Activated CD8-positive, alpha-beta T cell treated with anti-CD3 and anti-CD28 coated beads for 36 hours (primary cell): ENCODE data around the gene ITGBL1. TPM values are rescaled to one million over a fixed set of nuclear protein-coding genes. Genes with fewer than 3 reads are reported as not detected.

Source experiments
- ATAC-seq: fragments of 200-7000 bp; cut with Tn5 transposase; one replicate; pipeline ENCODE4 v1.10.0; 2021; ENCODE audit warnings: mild to moderate bottlenecking, moderate library complexity
- CTCF ChIA-PET: fragments of 350-600 bp; sonication (Branson Sonifier 250); formaldehyde crosslinking; loops from one replicate; lab custom pipeline; 2021; ENCODE audit warnings: antibody characterized with exemption; lab: Charles Lee
- POLR2A ChIA-PET: fragments of 350-600 bp; sonication (Branson Sonifier 250); formaldehyde crosslinking; loops from one replicate; lab custom pipeline; 2021; ENCODE audit warnings: antibody characterized with exemption; lab: Charles Lee
- DNase-seq: peaks from one replicate; pipeline ENCODE4 v3.0.0-alpha.2; 2020
- H3K27ac Mint-ChIP-seq: one replicate; pipeline ENCODE4 v1.8.0; 2021; ENCODE audit warnings: mild to moderate bottlenecking, mixed read lengths
- H3K27me3 Mint-ChIP-seq: one replicate; pipeline ENCODE4 v1.8.0; 2021; ENCODE audit warnings: mixed read lengths
- H3K36me3 Mint-ChIP-seq: one replicate; pipeline ENCODE4 v1.8.0; 2021; ENCODE audit warnings: low read depth, mixed read lengths
- H3K4me1 Mint-ChIP-seq: one replicate; pipeline ENCODE4 v1.8.0; 2021; ENCODE audit warnings: low read depth, mixed read lengths
- H3K4me3 Mint-ChIP-seq: one replicate; pipeline ENCODE4 v1.8.0; 2021; ENCODE audit warnings: mild to moderate bottlenecking, moderate library complexity, mixed read lengths
- H3K9me3 Mint-ChIP-seq: one replicate; pipeline ENCODE4 v1.8.0; 2021; ENCODE audit warnings: mixed read lengths
- intact Hi-C: fragments of 100-400 bp; cut with micrococcal nuclease; formaldehyde crosslinking; loops from one replicate; pipeline ENCODE4 v1.10.0; 2022
- total RNA-seq, 2 experiments: library from RNA; stranded (reverse); gene quantifications; one replicate each; pipeline ENCODE4 v1.2.3, GENCODE V29; 2021
- TF ChIP-seq, protein P1 (sequence below): fragments of 200-600 bp; IDR thresholded peaks from one replicate; pipeline ENCODE4 v1.8.0; 2022; ENCODE audit warnings: antibody characterized with exemption, mild to moderate bottlenecking

The ITGBL1 gene
- total RNA-seq, 2 experiments from 2014 or later, result not detected

- DNase-seq (no peak), ATAC-seq (no peak)
- H3K9me3 Mint-ChIP-seq, result no peaks in the 10 kb centered on the region
- no peaks in the 10 kb centered on the region for H3K4me1 Mint-ChIP-seq
- peaks cover 5% of the 10 kb centered on the region for H3K27me3 Mint-ChIP-seq
- TF ChIP-seq, protein P1, sequence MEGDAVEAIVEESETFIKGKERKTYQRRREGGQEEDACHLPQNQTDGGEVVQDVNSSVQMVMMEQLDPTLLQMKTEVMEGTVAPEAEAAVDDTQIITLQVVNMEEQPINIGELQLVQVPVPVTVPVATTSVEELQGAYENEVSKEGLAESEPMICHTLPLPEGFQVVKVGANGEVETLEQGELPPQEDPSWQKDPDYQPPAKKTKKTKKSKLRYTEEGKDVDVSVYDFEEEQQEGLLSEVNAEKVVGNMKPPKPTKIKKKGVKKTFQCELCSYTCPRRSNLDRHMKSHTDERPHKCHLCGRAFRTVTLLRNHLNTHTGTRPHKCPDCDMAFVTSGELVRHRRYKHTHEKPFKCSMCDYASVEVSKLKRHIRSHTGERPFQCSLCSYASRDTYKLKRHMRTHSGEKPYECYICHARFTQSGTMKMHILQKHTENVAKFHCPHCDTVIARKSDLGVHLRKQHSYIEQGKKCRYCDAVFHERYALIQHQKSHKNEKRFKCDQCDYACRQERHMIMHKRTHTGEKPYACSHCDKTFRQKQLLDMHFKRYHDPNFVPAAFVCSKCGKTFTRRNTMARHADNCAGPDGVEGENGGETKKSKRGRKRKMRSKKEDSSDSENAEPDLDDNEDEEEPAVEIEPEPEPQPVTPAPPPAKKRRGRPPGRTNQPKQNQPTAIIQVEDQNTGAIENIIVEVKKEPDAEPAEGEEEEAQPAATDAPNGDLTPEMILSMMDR, result no peak
- H3K27ac Mint-ChIP-seq, result no peak overlapping the region
- H3K4me3 Mint-ChIP-seq, result no peak overlapping the region
- intact Hi-C loops, result no loop called here
- H3K36me3 Mint-ChIP-seq, result no peaks in the 10 kb centered on the region
- CTCF ChIA-PET, result no interaction called here
- POLR2A ChIA-PET, result no interaction called here
Measured at GRCh38 chr13:101611491-101612475, 159.3 kb downstream of the ITGBL1 start.

DNA sequence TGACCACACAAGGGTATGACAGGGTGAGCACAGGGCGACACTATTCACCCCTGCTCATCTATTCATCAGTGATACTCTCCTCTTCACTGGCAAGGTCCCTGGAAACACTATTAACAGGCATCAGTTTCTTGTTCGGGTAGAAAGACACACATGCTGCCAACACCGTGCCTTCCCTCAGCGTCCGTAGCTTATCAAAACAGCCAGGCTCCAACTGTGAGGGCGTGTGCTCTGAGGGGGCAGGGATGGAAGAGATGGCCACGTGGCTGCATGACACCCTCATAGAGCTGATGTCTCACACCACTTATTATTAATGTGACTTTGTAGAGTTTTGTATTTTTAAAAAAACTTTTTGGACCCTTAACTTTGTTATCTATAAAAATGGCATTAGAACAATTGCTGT is 160.3 kb downstream of the ITGBL1 start:
- H3K4me3 Mint-ChIP-seq, result no peak overlapping the region
- no peak overlapping the region for H3K27ac Mint-ChIP-seq
- peaks cover 6% of the 10 kb centered on the region for H3K27me3 Mint-ChIP-seq
- no peaks in the 10 kb centered on the region for H3K36me3 Mint-ChIP-seq
- no peaks in the 10 kb centered on the region for H3K4me1 Mint-ChIP-seq
- no peak for ATAC-seq
- intact Hi-C loops, result no loop called here
- TF ChIP-seq, protein P1, result no peak
- no peak for DNase-seq
- POLR2A ChIA-PET, result no interaction called here
- CTCF ChIA-PET, result no interaction called here
- no peaks in the 10 kb centered on the region for H3K9me3 Mint-ChIP-seq

DNA sequence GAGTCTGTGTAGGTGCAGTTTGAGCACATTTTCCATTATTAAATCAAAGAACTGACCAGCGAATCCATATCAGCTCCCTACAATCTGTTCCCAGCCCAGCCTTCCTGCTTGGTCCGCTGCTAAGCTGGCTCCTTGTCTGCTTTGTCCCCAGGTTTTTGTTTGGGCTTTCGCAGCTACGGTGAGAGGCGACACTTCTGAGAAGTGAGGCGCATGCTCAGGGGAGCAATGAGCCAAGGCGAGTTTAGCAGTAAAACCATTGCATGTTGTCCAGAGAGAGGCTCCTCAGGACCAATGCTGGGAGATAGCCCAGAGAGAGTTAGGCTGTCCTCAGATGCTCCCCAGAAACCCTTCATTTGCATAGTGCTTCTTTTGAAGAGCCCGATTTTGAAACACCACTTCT is 162.0 kb downstream of the ITGBL1 start:
- peaks cover 6% of the 10 kb centered on the region for H3K27me3 Mint-ChIP-seq
- H3K4me1 Mint-ChIP-seq, result peaks cover 6% of the 10 kb centered on the region
- ATAC-seq (no peak), DNase-seq (no peak)
- intact Hi-C loops, result no loop called here
- H3K9me3 Mint-ChIP-seq, result no peaks in the 10 kb centered on the region
- POLR2A ChIA-PET, result no interaction called here
- H3K4me3 Mint-ChIP-seq, result no peak overlapping the region
- CTCF ChIA-PET, result no interaction called here
- TF ChIP-seq, protein P1, result no peak
- no peak overlapping the region for H3K27ac Mint-ChIP-seq
- no peaks in the 10 kb centered on the region for H3K36me3 Mint-ChIP-seq

GRCh38 chr13:101618440-101619187 is 166.1 kb downstream of the ITGBL1 start:
- Mint-ChIP-seq H3K4me1 (peaks cover 10% of the 10 kb centered on the region), H3K9me3 (no peaks in the 10 kb centered on the region)
- peak; percentile 73 for ATAC-seq

More at GRCh38 chr13:101618440-101619187, 166.1 kb downstream of the ITGBL1 start:
- Mint-ChIP-seq H3K27me3 (peaks cover 6% of the 10 kb centered on the region), H3K27ac (peak overlapping the region; percentile 45), H3K36me3 (no peaks in the 10 kb centered on the region), H3K4me3 (no peak overlapping the region)
- peak; percentile 42 for DNase-seq
- intact Hi-C loops, result no loop called here
- TF ChIP-seq, protein P1, result no peak
- POLR2A ChIA-PET, result interaction anchor here (0.6 kb wide), 1 partner anchor 30 kb away, joined by 3 read pairs; no protein-coding TSS in a partner anchor
- CTCF ChIA-PET, result no interaction called here
